H1 (cell line): ENCODE results near the gene RBM19. TPM values are rescaled to one million over a fixed set of nuclear protein-coding genes. Genes with fewer than 3 reads are reported as not detected.

Source experiments
- CHD7 ChIP-seq: fragments of 300-600 bp; sonication (generic); IDR thresholded peaks from 2 replicates; pipeline ENCODE4 v1.7.1; 2012; ENCODE audit warnings: low read length, moderate library complexity, mild to moderate bottlenecking, inconsistent platforms; ENCODE audit not compliant: insufficient replicate concordance
- RBBP5 ChIP-seq: IDR thresholded peaks from 2 replicates; pipeline ENCODE4 v1.7.1; 2012; ENCODE audit warnings: low read depth, mild to moderate bottlenecking, inconsistent platforms, low read length, moderate library complexity, borderline replicate concordance
- RXRA ChIP-seq: IDR thresholded peaks from 2 replicates; pipeline ENCODE4 v1.6.1; 2011; ENCODE audit warnings: low read depth, mild to moderate bottlenecking, low read length, moderate library complexity; ENCODE audit not compliant: insufficient read depth
- polyA plus RNA-seq, 7 experiments: library from polyadenylated mRNA; depleted of rRNA in 3 of 7; stranded (reverse) in 5 of 7; unstranded in 2 of 7; fragments of >200 nt in 5 of 7; fragments of 200-250 nt in 2 of 7; gene quantifications; 1 replicate in 5 of 7; 2 replicates in 1 of 7; 4 replicates in 1 of 7; pipeline versions ENCODE4 v1.2.1 to v1.2.3, GENCODE V29; 2011 to 2013; ENCODE audit warnings: missing spikeins in 2 of 7, mixed read lengths in 2 of 7
- total RNA-seq: library from RNA; stranded (reverse); fragmentation: NEBNext Ultra II Directional; extraction: Animal tissue kit (Norgen Biotek cat#: 25700); gene quantifications from 2 replicates; pipeline ENCODE4 v1.2.1, GENCODE V29; 2021

RBM19 gene
- total and polyA plus RNA-seq, 2 of the 8 experiments (the other 6 are each of a cell fraction or from before 2014, with no cell fraction given), result 23.4 to 61.9 TPM

DNA sequence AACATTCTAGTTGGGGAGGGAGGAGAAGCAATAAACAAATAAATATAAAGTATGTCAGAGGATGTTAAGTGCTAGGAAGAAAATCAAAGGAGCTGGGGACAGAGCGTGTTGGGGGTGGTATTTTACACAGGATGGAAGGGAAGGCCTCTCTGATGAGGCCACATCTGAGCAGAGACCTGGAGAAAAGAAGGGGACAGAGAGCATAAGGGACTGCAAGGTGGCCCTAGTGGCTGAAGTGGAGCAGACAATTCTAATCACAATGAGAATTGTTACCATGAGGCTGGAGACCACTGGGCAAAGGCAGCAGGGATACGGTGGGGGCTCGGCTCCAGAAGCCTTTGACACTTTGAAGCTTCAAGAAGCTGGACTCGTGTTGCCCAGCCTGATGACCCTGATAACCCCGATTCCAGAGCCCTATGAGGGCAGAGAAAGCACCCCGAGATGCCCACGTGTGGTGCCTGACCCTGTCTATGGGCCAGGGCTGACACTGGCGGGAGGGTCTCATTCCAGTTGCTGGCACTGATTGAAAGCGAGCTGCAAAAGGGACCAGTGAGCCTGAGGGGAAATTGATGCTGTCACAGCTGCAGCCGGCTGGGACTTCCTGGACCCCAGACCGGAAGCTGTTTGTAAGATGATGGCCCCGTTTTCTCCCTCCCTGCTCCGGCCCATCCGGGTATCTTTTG, 169.1 kb downstream of the RBM19 start (continued):
- TF ChIP-seq CHD7 (no peak), RXRA (no peak), RBBP5 (no peak)
- TF ChIP-seq, all 59 proteins: peak for 2
